Astrocyte of the cerebellum (primary cell): Measurements from ENCODE around the gene TBC1D17.

Experiments
- DNase-seq: peaks from one replicate; pipeline ENCODE4 v3.0.0-alpha.2; 2011; ENCODE audit warnings: low read depth
- H3K4me3 ChIP-seq: 2 replicates; pipeline ENCODE4 v1.5.1; 2011; ENCODE audit warnings: mild to moderate bottlenecking, low read depth, low read length, moderate library complexity
- in situ Hi-C: cut with HindIII; loops from 2 replicates; pipeline ENCODE4 v1.10.0; 2017; ENCODE audit warnings: low sequenced_read_pairs
- TF ChIP-seq, protein P1 (sequence below): IDR thresholded peaks from 2 replicates; pipeline ENCODE4 v1.5.1; 2012; ENCODE audit warnings: low read length, low read depth, moderate library complexity, mild to moderate bottlenecking; ENCODE audit errors: missing control alignments

The TBC1D17 gene

GRCh38 chr19:49896863-49897621 lies 19.5 kb downstream of the TBC1D17 start, which contains the start of gene IL4I1:
Gene IL4I1 (minus strand): TSS chr19:49896887. CDS start chr19:49896160, 727 bp downstream.
- no peak within 1 kb of the TSS for H3K4me3 ChIP-seq
- TF ChIP-seq, protein P1, sequence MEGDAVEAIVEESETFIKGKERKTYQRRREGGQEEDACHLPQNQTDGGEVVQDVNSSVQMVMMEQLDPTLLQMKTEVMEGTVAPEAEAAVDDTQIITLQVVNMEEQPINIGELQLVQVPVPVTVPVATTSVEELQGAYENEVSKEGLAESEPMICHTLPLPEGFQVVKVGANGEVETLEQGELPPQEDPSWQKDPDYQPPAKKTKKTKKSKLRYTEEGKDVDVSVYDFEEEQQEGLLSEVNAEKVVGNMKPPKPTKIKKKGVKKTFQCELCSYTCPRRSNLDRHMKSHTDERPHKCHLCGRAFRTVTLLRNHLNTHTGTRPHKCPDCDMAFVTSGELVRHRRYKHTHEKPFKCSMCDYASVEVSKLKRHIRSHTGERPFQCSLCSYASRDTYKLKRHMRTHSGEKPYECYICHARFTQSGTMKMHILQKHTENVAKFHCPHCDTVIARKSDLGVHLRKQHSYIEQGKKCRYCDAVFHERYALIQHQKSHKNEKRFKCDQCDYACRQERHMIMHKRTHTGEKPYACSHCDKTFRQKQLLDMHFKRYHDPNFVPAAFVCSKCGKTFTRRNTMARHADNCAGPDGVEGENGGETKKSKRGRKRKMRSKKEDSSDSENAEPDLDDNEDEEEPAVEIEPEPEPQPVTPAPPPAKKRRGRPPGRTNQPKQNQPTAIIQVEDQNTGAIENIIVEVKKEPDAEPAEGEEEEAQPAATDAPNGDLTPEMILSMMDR, result no peak
- in situ Hi-C loops, result no loop called here
- no peak for DNase-seq

- in situ Hi-C loops, result no loop called here
- no peak for DNase-seq
- TF ChIP-seq, protein P1, result no peak
- no peak overlapping the region for H3K4me3 ChIP-seq
Observed at GRCh38 chr19:49904136-49904535, 26.6 kb downstream of the TBC1D17 start.

- TF ChIP-seq, protein P1, result no peak
- no peak for DNase-seq
Observed at GRCh38 chr19:49906879-49907564, 29.5 kb downstream of the TBC1D17 start.

GRCh38 chr19:49907745-49908446 lies 30.4 kb downstream of the TBC1D17 start:
- no peak for DNase-seq
- H3K4me3 ChIP-seq, result no peak overlapping the region
- TF ChIP-seq, protein P1, result no peak
- in situ Hi-C loops, result no loop called here

More at GRCh38 chr19:49906879-49907564, 29.5 kb downstream of the TBC1D17 start:
- H3K4me3 ChIP-seq, result no peak overlapping the region
- in situ Hi-C loops, result no loop called here

- DNase-seq, result no peak
- in situ Hi-C loops, result no loop called here
- no peak overlapping the region for H3K4me3 ChIP-seq
- TF ChIP-seq, protein P1, result no peak
Observed at GRCh38 chr19:49908480-49909420, 31.2 kb downstream of the TBC1D17 start.
